Testis (tissue), 2 donors: Measurements from ENCODE around the gene SHROOM2.
"Not testable (repeated sequence)": the region's sequence is repeated elsewhere in the genome, so short reads cannot be mapped to it uniquely, and the experiment has no call there.

Experiments
- CTCF ChIP-seq, 3 experiments: fragments of 450-650 bp in 2 of 3; fragments of 200-600 bp in 1 of 3; sonication (generic) in 1 of 3; IDR thresholded peaks; one replicate each; pipeline ENCODE4 v1.5.1; 2016 to 2019; ENCODE audit warnings: antibody characterized with exemption in 3 of 3, mild to moderate bottlenecking in 2 of 3, moderate library complexity in 1 of 3
- POLR2A ChIP-seq: fragments of 450-650 bp; IDR thresholded peaks from one replicate; pipeline ENCODE4 v1.6.1; 2017; ENCODE audit warnings: antibody characterized with exemption, mild to moderate bottlenecking, moderate library complexity

GRCh38 chrX:9858684-9859083, 72.5 kb downstream of the SHROOM2 start:
- not testable (repeated sequence) for TF ChIP-seq CTCF (IDR thresholded peaks at IDR 0.05); POLR2A
